HG03196 (cell line): ENCODE data around the gene DLX3.

Experiments used
- ATAC-seq: cut with Tn5 transposase; IDR thresholded peaks from one replicate; pipeline ENCODE4 v1.9.1; 2021; ENCODE audit not compliant: unreplicated experiment

DLX3 gene

DNA sequence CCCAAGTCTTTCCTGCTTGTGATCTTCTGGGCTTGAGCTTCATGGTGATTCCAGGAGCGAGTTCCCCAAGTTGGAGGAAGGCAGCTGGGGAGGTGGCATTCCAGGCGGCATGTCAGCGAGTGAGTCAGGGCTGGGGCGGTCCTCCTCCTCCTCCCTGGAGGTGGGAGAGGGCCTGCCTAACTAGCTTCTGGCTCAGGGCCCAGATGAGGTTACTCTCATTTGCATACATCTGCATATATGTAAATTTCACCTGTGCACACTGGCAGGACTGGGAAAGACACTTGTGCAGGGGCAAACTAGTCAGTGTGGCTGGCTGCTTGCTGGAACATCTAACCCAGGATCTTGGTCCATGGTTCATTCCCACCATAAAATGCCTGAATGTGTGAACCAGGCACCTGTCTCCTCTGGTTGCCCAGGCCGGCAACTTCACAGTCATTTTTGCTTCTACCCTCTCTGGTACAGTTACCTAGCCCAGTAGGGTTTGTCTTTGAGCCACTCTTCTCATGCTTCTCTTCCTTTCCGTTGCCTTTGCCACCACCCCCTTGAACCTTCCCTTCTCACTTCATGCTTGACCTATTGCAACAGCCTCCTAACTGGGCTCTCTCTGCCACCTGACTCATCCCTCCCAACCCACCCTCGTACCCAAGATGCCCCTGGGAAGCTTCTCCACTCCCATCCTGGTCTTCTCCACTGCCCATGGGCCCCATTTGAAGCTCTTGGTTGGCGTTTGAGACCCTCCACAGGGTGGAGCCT, 35.7 kb downstream of the DLX3 start:
- no peak for ATAC-seq

- ATAC-seq = no peak
Measured at GRCh38 chr17:49958723-49959122, 36.3 kb downstream of the DLX3 start.

GRCh38 chr17:49957350-49957749, 37.7 kb downstream of the DLX3 start:
- ATAC-seq = no peak

DNA sequence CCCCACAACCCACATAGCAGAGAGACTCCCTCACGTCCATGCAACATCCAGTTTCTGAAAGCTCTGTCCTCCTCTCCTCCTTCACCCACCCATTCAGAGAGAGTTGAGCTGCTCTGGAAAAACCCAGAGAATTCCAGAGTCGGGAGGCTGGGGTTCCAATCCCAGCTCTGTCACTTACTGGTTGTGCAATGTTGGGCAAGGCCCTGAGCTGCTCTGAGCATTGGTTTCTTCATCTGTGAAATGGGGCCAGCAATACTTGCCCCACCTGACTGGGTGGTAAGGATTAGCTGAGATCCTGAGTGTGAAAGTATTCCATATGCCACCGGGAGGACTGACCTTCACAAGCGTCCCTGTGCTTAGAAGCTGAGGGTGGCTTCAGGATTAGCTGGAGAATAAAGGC, 38.2 kb downstream of the DLX3 start:
- ATAC-seq = no peak

DNA sequence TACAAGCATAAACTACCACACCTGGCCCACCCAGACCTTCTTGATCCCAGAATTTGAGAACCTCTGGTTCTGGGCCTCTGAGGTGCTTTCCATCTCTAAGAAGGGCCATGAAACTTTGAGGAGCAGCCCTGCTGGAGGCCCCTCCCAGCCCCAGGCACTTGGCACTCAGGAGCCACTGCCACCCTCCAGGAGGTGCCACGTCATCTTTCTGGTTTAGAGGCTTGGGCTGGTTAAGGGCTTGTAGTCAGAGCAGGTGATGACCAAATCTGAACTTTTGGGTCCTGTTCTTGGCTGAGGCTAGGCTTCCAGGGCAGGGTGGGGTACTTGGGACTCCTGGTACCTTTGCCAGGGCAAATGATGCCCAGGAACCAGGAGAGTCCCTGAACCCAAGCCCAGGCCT, 39.9 kb downstream of the DLX3 start:
- no peak for ATAC-seq

- ATAC-seq = no peak
Measured at GRCh38 chr17:49952912-49953497, 42.0 kb downstream of the DLX3 start.

GRCh38 chr17:49952209-49952911, 42.7 kb downstream of the DLX3 start:
- no peak for ATAC-seq

DNA sequence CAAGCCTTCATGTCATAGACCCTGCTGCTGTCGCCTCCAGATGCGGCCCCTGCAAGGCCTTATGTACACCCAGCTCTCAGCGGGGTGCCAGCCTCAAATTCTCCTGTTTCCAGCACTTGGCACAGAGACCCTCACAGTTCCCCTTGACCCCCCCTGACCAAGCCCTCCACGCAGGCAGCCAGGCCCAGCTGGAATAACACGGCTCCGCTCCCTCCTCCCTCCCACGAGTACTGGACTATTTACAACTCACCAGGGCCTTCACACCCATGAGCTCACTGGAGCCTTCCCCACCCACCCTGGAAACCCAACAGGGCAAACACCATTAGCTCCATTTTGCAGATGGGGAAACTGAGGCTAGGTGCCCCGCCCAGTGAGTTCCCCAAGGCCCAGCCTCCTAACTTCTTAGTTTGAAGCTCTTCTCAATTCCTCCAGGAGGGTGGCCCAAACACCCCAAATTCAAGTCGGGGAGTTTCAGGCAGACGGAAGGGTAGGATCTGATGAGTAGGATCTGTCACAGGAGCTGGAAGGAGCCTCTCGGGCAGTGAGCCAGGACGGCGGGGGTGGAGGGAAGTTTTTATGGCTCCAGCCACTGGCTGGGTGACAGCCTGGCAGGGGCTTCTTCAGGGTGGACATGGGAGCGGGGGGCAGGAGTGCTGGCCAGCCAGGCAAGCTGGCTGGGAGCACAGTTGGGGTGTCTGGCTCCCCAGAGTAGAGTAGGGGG, 43.5 kb downstream of the DLX3 start:
- ATAC-seq = no peak

DNA sequence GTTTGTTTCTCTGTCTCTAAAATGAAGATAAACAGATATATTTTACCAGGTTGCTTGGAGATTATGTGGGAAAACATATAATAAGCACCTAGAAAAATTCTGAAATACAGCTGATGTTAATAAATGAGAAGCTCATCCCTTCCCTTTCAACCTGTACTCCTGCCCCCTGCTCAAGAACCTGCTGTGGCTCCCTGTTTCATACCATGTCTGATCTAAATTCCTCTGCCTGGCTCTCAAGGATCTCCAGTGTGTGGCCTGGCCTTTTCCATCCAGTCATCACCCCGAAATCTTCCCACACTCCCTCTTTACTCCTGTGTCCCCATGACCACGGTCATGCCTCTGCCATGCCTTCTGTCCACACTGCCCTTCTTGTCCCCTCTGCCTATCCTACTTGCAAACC, 45.4 kb downstream of the DLX3 start:
- no peak for ATAC-seq

DNA sequence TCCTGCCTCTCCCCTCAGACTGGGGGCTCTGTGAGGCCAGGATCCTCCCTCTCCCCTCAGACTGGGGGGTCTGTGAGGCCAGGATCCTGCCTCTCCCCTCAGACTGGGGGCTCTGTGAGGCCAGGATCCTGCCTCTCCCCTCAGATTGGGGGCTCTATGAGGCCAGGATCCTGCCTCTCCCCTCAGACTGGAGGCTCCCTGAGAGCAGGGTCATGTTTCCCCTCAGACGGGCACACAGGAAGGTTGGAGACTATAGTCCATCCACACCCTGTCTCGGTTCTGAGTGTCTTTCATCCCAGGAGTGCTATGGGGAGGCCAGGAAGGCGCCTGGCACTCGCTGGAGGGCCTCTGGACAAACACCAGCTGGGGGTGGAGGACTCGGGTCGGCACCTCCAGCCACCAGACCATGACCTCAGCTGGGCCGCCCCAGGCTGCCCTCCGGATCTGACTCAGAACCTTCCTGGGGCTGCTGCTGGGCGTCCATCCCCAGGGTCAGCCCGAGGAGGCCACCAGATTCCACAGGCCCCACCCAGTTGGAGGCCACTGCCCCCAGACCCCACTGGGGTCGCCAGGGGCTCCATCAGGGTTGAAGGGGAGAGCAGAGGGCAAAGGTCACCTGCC, 48.0 kb downstream of the DLX3 start:
- no peak for ATAC-seq

- no peak for ATAC-seq
Measured at GRCh38 chr17:49946208-49946607, 48.8 kb downstream of the DLX3 start.

- no peak for ATAC-seq
Measured at GRCh38 chr17:49944273-49944870, 50.7 kb downstream of the DLX3 start.

DNA sequence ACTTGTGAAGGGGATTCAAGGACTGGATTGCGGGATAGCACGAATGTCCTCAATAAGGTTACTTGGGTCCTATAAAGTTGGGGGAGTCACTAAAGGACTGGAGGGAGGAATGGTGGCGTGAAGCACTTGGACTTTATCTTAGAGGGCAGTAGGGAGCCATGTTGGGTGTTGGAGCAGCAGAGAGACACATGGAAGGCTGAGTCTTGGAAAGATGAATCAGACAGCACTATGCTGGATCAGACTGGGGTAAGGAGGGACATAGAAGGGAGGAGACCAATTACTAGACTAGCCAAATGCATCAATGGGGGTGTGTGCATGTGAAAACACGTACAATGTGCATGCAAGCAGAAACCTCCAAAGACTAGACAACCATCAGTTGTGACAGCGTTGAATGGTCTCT, 52.1 kb downstream of the DLX3 start:
- ATAC-seq = no peak

DNA sequence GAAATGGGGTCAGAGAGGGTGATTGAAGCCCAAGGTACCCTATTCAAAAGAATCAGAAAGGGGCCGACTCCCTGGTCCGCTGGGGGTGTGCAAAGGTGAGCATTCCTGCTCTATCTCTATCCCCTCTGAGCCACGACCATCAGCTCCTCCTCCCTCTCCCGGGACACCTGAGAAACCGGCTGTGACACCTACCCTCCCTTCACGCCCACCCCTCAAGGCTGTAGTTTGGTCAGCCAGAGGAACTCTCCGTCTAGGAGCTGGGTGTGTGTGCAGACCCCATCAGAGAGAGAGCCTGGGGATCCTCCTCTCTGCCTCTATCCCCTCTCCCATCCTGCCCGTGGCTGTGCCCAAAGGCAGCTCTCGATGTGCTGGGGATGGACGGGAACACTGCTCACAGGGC, 53.6 kb downstream of the DLX3 start:
- no peak for ATAC-seq
